ENCODE data around the gene GTPBP3. TPM values are rescaled to one million over a fixed set of nuclear protein-coding genes. Genes with fewer than 3 reads are reported as not detected.
A peak's percentile ranks its signal among the peaks of the same experiment; 100 is the strongest.
"Not testable (repeated sequence)": the region's sequence is repeated elsewhere in the genome, so short reads cannot be mapped to it uniquely, and the experiment has no call there.

Gene GTPBP3
- polyA plus RNA-seq, 1 donor, result 25.1 TPM

- DNase-seq, result no peak
These were observed 4.0 kb downstream of the GTPBP3 start for GRCh38 chr19:17341386-17341785.

GRCh38 chr19:17341845-17342244 is 4.5 kb downstream of the GTPBP3 start:
- DNase-seq, result no peak

- no peak for DNase-seq
These were observed 8.8 kb downstream of the GTPBP3 start for GRCh38 chr19:17346109-17346671.

- no peak for DNase-seq
These were observed 10.0 kb downstream of the GTPBP3 start for GRCh38 chr19:17347361-17347760.

GRCh38 chr19:17347877-17348276 is 10.5 kb downstream of the GTPBP3 start:
- DNase-seq, result no peak

- DNase-seq, result no peak
These were observed 11.3 kb downstream of the GTPBP3 start for GRCh38 chr19:17348700-17349099.

GRCh38 chr19:17351815-17352435 is 14.6 kb downstream of the GTPBP3 start:
- DNase-seq, result no peak

- no peak for DNase-seq
These were observed 15.4 kb downstream of the GTPBP3 start for GRCh38 chr19:17352608-17353280.

- no peak for DNase-seq
These were observed 16.0 kb downstream of the GTPBP3 start for GRCh38 chr19:17353386-17353785.

- DNase-seq, result no peak
These were observed 19.8 kb downstream of the GTPBP3 start for GRCh38 chr19:17357078-17357666.

GRCh38 chr19:17357724-17358123 is 20.4 kb downstream of the GTPBP3 start:
- no peak for DNase-seq

GRCh38 chr19:17358395-17358794 is 21.0 kb downstream of the GTPBP3 start:
- no peak for DNase-seq

GRCh38 chr19:17359905-17360800 is 22.8 kb downstream of the GTPBP3 start:
- no peak for DNase-seq

- not testable (repeated sequence) for DNase-seq
These were observed 26.7 kb downstream of the GTPBP3 start for GRCh38 chr19:17363852-17364605.

GRCh38 chr19:17365361-17365760 is 28.0 kb downstream of the GTPBP3 start:
- DNase-seq, result no peak

- DNase-seq, result no peak
These were observed 32.8 kb downstream of the GTPBP3 start for GRCh38 chr19:17370026-17370587.

- peak; percentile 59 for DNase-seq
These were observed 39.7 kb downstream of the GTPBP3 start, which contains the start of gene PLVAP for GRCh38 chr19:17376935-17377600. Gene PLVAP (minus strand): TSS chr19:17377342. CDS start chr19:17377288, 54 bp downstream.

- no peak for DNase-seq
These were observed 40.9 kb downstream of the GTPBP3 start for GRCh38 chr19:17378271-17378670.

- peak; percentile 65 for DNase-seq
These were observed 41.9 kb downstream of the GTPBP3 start for GRCh38 chr19:17379221-17379631.

GRCh38 chr19:17380426-17381138 is 43.2 kb downstream of the GTPBP3 start:
- DNase-seq, result no peak

Measured in left kidney (tissue), 2 donors.